ENCODE data around the gene THUMPD3. TPM values are rescaled to one million over a fixed set of nuclear protein-coding genes. Genes with fewer than 3 reads are reported as not detected.

THUMPD3 gene
- total and polyA plus RNA-seq, 7 donors: 40.0 to 70.5 (median 55.0) TPM

DNA sequence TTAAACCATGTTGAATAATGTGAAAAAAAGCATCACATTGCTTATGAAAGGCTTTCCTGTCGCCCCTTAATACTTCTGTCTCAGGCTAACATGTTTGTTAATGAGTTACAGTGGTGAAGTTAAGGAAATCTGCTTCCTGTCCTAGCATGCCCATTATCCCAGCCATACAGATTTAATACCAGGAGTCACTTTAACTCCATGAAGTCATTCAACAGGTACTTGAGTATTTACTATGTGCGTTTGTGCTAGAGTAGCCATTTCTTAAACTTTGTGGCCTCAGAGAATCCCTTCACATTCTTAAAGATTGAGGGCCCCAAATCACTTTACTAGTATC lies 24.4 kb downstream of the THUMPD3 start:
- intact Hi-C loops (cut with DNase I): loop anchor here (5.0 kb wide), 3 partner anchors 45 to 80 kb away; no protein-coding TSS in a partner anchor
- DNase-seq: no peak
- no peaks in the 10 kb centered on the region for H3K27me3 ChIP-seq (ENCODE audit: insufficient read depth in 3 of 3, low read length in 2 of 3)
- 74 to 83% (median 75%) methylated on average over 2 of the region's 2 CpGs for WGBS, 3 donors
- no peak overlapping the region for H3K27ac ChIP-seq
- H3K36me3 ChIP-seq (ENCODE audit: insufficient read depth in 1 of 2, low read depth in 1 of 2): peaks cover 32 to 94% of the 10 kb centered on the region in 2 donors
- no peaks in the 10 kb centered on the region for H3K9me3 ChIP-seq
- TF ChIP-seq, protein P1, sequence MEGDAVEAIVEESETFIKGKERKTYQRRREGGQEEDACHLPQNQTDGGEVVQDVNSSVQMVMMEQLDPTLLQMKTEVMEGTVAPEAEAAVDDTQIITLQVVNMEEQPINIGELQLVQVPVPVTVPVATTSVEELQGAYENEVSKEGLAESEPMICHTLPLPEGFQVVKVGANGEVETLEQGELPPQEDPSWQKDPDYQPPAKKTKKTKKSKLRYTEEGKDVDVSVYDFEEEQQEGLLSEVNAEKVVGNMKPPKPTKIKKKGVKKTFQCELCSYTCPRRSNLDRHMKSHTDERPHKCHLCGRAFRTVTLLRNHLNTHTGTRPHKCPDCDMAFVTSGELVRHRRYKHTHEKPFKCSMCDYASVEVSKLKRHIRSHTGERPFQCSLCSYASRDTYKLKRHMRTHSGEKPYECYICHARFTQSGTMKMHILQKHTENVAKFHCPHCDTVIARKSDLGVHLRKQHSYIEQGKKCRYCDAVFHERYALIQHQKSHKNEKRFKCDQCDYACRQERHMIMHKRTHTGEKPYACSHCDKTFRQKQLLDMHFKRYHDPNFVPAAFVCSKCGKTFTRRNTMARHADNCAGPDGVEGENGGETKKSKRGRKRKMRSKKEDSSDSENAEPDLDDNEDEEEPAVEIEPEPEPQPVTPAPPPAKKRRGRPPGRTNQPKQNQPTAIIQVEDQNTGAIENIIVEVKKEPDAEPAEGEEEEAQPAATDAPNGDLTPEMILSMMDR (IDR thresholded peaks at IDR 0.05): no peak
- no peak for ATAC-seq
- H3K4me3 ChIP-seq: no peak overlapping the region
- H3K4me1 ChIP-seq: peaks cover 21% of the 10 kb centered on the region

DNA sequence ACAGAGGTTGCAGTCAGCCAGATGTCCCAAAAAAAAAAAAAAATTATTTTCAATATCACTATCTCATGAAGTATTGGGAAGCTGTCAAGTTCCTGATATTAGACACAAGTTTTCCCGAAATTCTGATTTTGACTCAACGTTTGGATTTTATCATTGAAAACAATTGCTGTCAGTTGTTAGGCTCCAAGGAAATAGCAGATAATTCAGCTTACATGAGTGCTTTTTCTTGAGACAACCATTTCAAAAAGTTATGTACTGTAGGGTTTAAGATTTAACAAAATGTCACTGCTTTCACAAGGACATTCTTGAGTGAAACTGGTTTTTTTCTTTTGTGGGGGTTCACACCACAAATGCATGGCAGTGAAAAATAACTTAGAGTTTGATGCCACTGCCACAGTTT lies 25.3 kb downstream of the THUMPD3 start:
- intact Hi-C loops (cut with DNase I): loop anchor here (5.0 kb wide), 3 partner anchors 44 to 79 kb away; no protein-coding TSS in a partner anchor
- ATAC-seq (no peak), DNase-seq (no peak)
- WGBS, 3 donors: 74 to 86% (median 86%) methylated on average over 2 of the region's 2 CpGs
- TF ChIP-seq, protein P1 (IDR thresholded peaks at IDR 0.05): no peak
- Histone ChIP-seq H3K4me1 (peaks cover 29% of the 10 kb centered on the region), H3K27me3 (ENCODE audit: insufficient read depth in 3 of 3, low read length in 2 of 3) (no peaks in the 10 kb centered on the region), H3K9me3 (no peaks in the 10 kb centered on the region), H3K36me3 (ENCODE audit: insufficient read depth in 1 of 2, low read depth in 1 of 2) (peaks cover 30 to 90% of the 10 kb centered on the region in 2 donors), H3K27ac (no peak overlapping the region), H3K4me3 (no peak overlapping the region)

DNA sequence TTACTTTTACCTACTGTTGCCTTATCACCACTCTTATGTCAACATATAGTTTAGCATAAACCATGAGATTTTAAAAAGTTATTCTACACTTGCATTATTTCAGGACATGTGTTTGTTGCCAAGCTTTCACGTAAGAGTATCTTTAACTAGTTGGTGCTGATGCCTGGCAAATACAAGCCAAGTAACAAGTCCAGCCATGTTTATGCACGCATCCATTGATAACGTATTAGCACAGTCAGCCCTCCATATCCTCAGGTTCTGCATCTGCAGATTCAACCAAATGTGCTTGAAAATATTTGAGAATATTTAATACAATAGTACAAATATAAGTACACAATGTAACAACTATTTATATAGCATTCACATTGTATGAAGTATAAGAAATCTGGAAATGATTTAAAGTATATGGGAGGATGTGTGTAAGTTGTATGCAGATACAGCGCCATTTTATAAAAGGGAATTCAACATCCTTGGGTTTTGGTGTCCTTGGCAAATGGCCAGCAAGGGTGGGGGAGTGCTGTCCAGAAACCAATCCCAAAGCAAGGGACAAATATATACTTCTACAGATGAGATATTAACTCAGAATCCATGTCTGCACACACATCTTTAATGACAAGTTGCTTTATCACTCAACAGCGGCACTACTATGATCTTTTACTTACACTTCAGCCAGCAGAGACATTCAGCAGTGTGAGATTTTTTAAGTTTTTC lies 25.9 kb downstream of the THUMPD3 start:
- no peak overlapping the region for H3K27ac ChIP-seq
- TF ChIP-seq, protein P1 (IDR thresholded peaks at IDR 0.05): no peak
- peaks cover 32% of the 10 kb centered on the region for H3K4me1 ChIP-seq
- WGBS, 3 donors: 82 to 92% (median 87%) methylated on average over 5 of the region's 5 CpGs
- DNase-seq: no peak
- intact Hi-C loops (cut with DNase I): loop anchor here (5.0 kb wide), 3 partner anchors 44 to 79 kb away; no protein-coding TSS in a partner anchor
- H3K36me3 ChIP-seq (ENCODE audit: insufficient read depth in 1 of 2, low read depth in 1 of 2): peaks cover 26 to 89% of the 10 kb centered on the region in 2 donors
- H3K27me3 ChIP-seq (ENCODE audit: insufficient read depth in 3 of 3, low read length in 2 of 3): no peaks in the 10 kb centered on the region
- ATAC-seq: no peak
- no peaks in the 10 kb centered on the region for H3K9me3 ChIP-seq
- H3K4me3 ChIP-seq: no peak overlapping the region

DNA sequence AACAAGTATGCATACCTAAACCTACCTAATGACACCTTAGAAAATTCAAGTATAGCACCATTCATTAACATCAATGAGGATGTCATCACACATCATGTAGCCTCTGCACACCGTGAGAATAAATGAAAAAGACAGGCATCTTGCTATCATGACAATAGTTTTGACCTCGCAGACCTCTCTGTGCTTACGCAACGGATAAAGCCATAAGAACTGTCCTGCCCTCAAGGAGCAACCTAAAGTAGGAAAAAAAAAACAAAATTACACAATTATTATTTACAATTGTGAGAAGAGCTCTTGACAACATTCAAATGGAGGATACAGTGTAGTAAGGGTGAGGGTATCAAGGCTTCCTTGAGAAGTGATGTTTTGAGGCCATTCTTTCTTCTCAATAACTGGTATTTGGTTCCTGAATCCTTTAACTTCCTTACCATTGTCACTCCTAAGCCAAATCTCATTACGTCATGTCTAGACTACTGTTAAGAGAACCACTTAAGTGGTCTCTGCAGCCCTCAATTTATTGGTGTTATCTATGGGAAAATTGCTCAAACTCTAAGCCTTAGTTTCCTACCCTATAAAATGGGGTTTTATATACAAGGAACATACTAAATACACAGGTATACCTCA lies 27.5 kb downstream of the THUMPD3 start:
- peaks cover 27 to 88% of the 10 kb centered on the region in 2 donors for H3K36me3 ChIP-seq (ENCODE audit: insufficient read depth in 1 of 2, low read depth in 1 of 2)
- no peak overlapping the region for H3K4me3 ChIP-seq
- 89 to 97% (median 92%) methylated on average over 5 of the region's 5 CpGs for WGBS, 3 donors
- intact Hi-C loops (cut with DNase I): no loop called here
- H3K4me1 ChIP-seq: peaks cover 44% of the 10 kb centered on the region
- H3K9me3 ChIP-seq: no peaks in the 10 kb centered on the region
- ATAC-seq (no peak), DNase-seq (no peak)
- H3K27ac ChIP-seq: no peak overlapping the region
- TF ChIP-seq, protein P1 (IDR thresholded peaks at IDR 0.05): no peak
- H3K27me3 ChIP-seq (ENCODE audit: insufficient read depth in 3 of 3, low read length in 2 of 3): no peaks in the 10 kb centered on the region

All from psoas muscle (tissue), 8 donors.